SK-N-SH (cell line): ENCODE measurements around the gene KRT3. TPM values are rescaled to one million over a fixed set of nuclear protein-coding genes. Genes with fewer than 3 reads are reported as not detected.

Experiments used
- CTCF ChIA-PET: fragments of 300-600, 350-600 bp; formaldehyde crosslinking; extraction: SDS; loops from one replicate; lab custom pipeline; 2021; lab: Yijun Ruan, JAX
- POLR2A ChIA-PET: fragments of 350-600 bp; sonication (Branson Sonifier 250); formaldehyde crosslinking; extraction: SDS; loops from one replicate; lab custom pipeline; 2020; ENCODE audit warnings: antibody characterized with exemption, inconsistent platforms; lab: Yijun Ruan, JAX
- DNase-seq: peaks from one replicate; pipeline ENCODE4 v3.0.0; 2012
- H2AFZ ChIP-seq: fragments of 200-600 bp; sonication (generic); 2 replicates; pipeline ENCODE4 v1.8.1; 2016; ENCODE audit warnings: antibody characterized with exemption, mild to moderate bottlenecking, low read depth
- H3F3A ChIP-seq: fragments of 200-600 bp; sonication (generic); replicated peaks from 2 replicates; pipeline ENCODE3; 2016; ENCODE audit warnings: antibody characterized with exemption, mild to moderate bottlenecking; ENCODE audit not compliant: insufficient read depth
- H3K27ac ChIP-seq, 2 experiments: fragments of 200-500 bp in 1 of 2; fragments of 200-600 bp in 1 of 2; sonication (Bioruptor generic) in 1 of 2; sonication (generic), shearing (Covaris generic) in 1 of 2; 2 replicates each; pipeline versions ENCODE4 v1.5.1 to v1.6.1; 2014 to 2016; ENCODE audit warnings: low read depth in 2 of 2, inconsistent platforms in 1 of 2, low read length in 1 of 2, mild to moderate bottlenecking in 1 of 2, mixed read lengths in 1 of 2
- H3K27me3 ChIP-seq: fragments of 200-600 bp; sonication (generic), shearing (Covaris generic); 2 replicates; pipeline ENCODE4 v1.6.1; 2016; ENCODE audit warnings: mixed run types; ENCODE audit not compliant: insufficient read depth
- H3K36me3 ChIP-seq, 2 experiments: fragments of 200-500 bp in 1 of 2; fragments of 200-600 bp in 1 of 2; sonication (Bioruptor generic) in 1 of 2; sonication (generic) in 1 of 2; replicated peaks in 1 of 2; 2 replicates each; pipeline versions ENCODE3 to v1.5.1; 2014 to 2016; ENCODE audit warnings: low read length in 1 of 2, mild to moderate bottlenecking in 1 of 2; ENCODE audit not compliant: insufficient read depth in 2 of 2, control insufficient read depth in 1 of 2
- H3K4me1 ChIP-seq, 2 experiments: fragments of 200-500 bp in 1 of 2; fragments of 200-600 bp in 1 of 2; sonication (Bioruptor generic) in 1 of 2; sonication (generic), shearing (Covaris generic) in 1 of 2; 2 replicates each; pipeline versions ENCODE4 v1.5.1 to v1.6.1; 2014 to 2016; ENCODE audit warnings: low read depth in 1 of 2, low read length in 1 of 2, mixed run types in 1 of 2; ENCODE audit not compliant: insufficient read depth in 2 of 2, control insufficient read depth in 1 of 2
- H3K4me2 ChIP-seq: fragments of 200-600 bp; sonication (generic), shearing (Covaris generic); 2 replicates; pipeline ENCODE4 v1.6.1; 2017; ENCODE audit warnings: mixed run types
- H3K4me3 ChIP-seq, 2 experiments: fragments of 200-500 bp in 1 of 2; fragments of 200-600 bp in 1 of 2; sonication (Bioruptor generic) in 1 of 2; sonication (generic), shearing (Covaris generic) in 1 of 2; 2 replicates each; pipeline versions ENCODE4 v1.5.1 to v1.8.1; 2014 to 2016; ENCODE audit warnings: low read depth in 2 of 2, inconsistent platforms in 1 of 2, low read length in 1 of 2, mild to moderate bottlenecking in 1 of 2, mixed read lengths in 1 of 2, moderate library complexity in 1 of 2
- H3K79me2 ChIP-seq: fragments of 200-600 bp; sonication (generic); 2 replicates; pipeline ENCODE4 v1.8.1; 2017; ENCODE audit warnings: mild to moderate bottlenecking; ENCODE audit not compliant: insufficient read depth
- H3K9ac ChIP-seq: fragments of 200-600 bp; sonication (generic); 2 replicates; pipeline ENCODE4 v1.6.1; 2017; ENCODE audit warnings: mixed run types
- H3K9me2 ChIP-seq: fragments of 200-600 bp; sonication (generic); 2 replicates; pipeline ENCODE4 v1.6.1; 2017; ENCODE audit warnings: mixed run types
- H3K9me3 ChIP-seq: fragments of 200-600 bp; sonication (generic); 2 replicates; pipeline ENCODE4 v1.6.1; 2017; ENCODE audit warnings: mixed run types, mild to moderate bottlenecking, moderate library complexity
- H4K20me1 ChIP-seq: fragments of 200-600 bp; sonication (generic); 2 replicates; pipeline ENCODE4 v1.6.1; 2017; ENCODE audit warnings: mild to moderate bottlenecking, mixed run types; ENCODE audit not compliant: insufficient read depth
- GABPA ChIP-seq: IDR thresholded peaks from 2 replicates; pipeline ENCODE4 v1.4.0; 2012; ENCODE audit warnings: low read depth, mild to moderate bottlenecking
- MXI1 ChIP-seq: IDR thresholded peaks from 2 replicates; pipeline ENCODE4 v1.6.1; 2012; ENCODE audit warnings: mild to moderate bottlenecking, low read depth, low read length, improper control_type of control experiment
- NFIC ChIP-seq: IDR thresholded peaks from 2 replicates; pipeline ENCODE4 v1.4.0; 2012; ENCODE audit warnings: borderline replicate concordance
- RCOR1 ChIP-seq: fragments of 150-350 bp; IDR thresholded peaks from 2 replicates; pipeline ENCODE4 v1.6.1; 2017; ENCODE audit warnings: antibody characterized with exemption, low read length
- TAF1 ChIP-seq: IDR thresholded peaks from 2 replicates; pipeline ENCODE4 v1.6.1; 2012; ENCODE audit warnings: low read depth, mild to moderate bottlenecking, low read length, moderate library complexity, borderline replicate concordance
- WGBS: methylation state at CpG from one replicate; pipeline ENCODE4 v1.1.6; 2017; ENCODE audit warnings: low lambda C conversion rate; 5-methylcytosine and 5-hydroxymethylcytosine counted together
- polyA plus RNA-seq, 3 experiments: library from polyadenylated mRNA; depleted of rRNA; stranded (reverse); fragments of >200 nt; gene quantifications; 2 replicates each; pipeline ENCODE4 v1.2.3, GENCODE V29; 2012
- TF ChIP-seq, protein P1 (sequence below): IDR thresholded peaks from 2 replicates; pipeline ENCODE4 v1.4.0; 2012; ENCODE audit warnings: low read depth, borderline replicate concordance
- TF ChIP-seq, protein P2 (sequence below): fragments of 150-350 bp; IDR thresholded peaks from 2 replicates; pipeline ENCODE4 v1.6.1; 2016; ENCODE audit warnings: mild to moderate bottlenecking, low read depth, low read length
- TF ChIP-seq, protein P3 (sequence below): IDR thresholded peaks from 2 replicates; pipeline ENCODE4; 2012
- TF ChIP-seq, protein P4 (sequence below): IDR thresholded peaks from 2 replicates; pipeline ENCODE4 v1.6.1; 2012; ENCODE audit warnings: mild to moderate bottlenecking, low read depth, low read length, moderate library complexity

The KRT3 gene
- polyA plus RNA-seq, 1 of the 3 experiments (the other 2 are of a cell fraction) = not detected

DNA sequence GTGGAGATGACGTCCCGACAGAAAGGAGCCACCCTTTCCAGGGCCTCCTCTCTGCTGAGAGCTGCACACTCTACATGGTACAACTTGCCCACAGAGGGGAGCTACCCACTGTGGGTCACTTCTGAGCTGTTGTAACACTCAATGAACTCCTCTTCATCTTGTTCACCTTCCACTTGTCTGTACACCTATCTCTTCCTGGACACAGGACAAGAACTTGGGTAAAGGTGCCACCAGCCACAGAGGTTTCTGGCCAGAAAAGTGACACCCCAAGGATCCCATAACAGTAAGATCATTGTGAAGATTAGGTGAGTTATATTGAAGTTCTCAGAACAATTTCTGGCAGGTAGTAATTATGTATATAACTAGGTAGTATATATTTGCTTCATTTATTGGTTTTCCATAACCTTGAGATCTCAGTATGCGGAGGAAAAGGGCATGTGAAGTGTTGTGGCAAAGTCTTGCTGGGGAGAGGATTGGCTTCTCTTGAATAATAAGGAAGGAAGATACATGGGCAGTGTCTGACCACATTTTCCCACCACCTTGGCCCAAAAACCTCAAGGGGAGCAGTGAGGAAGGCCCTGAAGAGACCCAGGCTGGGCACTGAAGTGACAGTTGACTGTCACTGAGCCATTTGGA lies 53.0 kb downstream of the KRT3 start (continued):
- no peak for TF ChIP-seq TAF1
- TF ChIP-seq GABPA = no peak
- TF ChIP-seq RCOR1 = no peak
- TF ChIP-seq, protein P1, sequence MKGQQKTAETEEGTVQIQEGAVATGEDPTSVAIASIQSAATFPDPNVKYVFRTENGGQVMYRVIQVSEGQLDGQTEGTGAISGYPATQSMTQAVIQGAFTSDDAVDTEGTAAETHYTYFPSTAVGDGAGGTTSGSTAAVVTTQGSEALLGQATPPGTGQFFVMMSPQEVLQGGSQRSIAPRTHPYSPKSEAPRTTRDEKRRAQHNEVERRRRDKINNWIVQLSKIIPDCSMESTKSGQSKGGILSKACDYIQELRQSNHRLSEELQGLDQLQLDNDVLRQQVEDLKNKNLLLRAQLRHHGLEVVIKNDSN = no peak
- TF ChIP-seq, all 33 proteins: peak for 0

DNA sequence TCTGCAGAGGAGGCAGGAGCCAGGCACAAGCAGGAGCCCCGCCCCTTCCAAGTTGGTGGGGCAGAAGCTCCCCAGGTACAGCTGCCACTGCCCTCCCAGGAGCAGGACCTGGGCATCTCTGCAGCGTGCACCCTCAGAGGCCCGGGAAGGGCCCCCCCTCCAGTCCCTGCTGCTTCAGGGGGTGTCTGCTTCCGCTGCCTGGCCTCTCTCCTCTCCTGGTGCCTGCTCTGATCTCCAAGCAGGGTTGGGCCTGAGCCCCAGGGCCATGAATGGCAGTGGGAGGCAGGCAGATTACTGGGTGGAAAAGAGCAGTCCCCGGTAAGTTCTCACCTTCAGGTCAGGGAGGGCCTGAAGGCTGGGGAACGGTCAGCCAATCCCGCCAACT lies 53.7 kb downstream of the KRT3 start:
- Histone ChIP-seq H4K20me1 (no peaks in the 10 kb centered on the region), H3K36me3 (no peaks in the 10 kb centered on the region), H3K79me2 (no peaks in the 10 kb centered on the region), H3F3A (no peaks in the 10 kb centered on the region), H3K4me3 (no peak overlapping the region), H3K4me1 (no peaks in the 10 kb centered on the region)
- WGBS = 12% methylated on average over 5 of the region's 7 CpGs
- DNase-seq = no peak
- TF ChIP-seq, protein P2, sequence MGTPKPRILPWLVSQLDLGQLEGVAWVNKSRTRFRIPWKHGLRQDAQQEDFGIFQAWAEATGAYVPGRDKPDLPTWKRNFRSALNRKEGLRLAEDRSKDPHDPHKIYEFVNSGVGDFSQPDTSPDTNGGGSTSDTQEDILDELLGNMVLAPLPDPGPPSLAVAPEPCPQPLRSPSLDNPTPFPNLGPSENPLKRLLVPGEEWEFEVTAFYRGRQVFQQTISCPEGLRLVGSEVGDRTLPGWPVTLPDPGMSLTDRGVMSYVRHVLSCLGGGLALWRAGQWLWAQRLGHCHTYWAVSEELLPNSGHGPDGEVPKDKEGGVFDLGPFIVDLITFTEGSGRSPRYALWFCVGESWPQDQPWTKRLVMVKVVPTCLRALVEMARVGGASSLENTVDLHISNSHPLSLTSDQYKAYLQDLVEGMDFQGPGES = no peak
- TF ChIP-seq MXI1 = no peak
- no peak for TF ChIP-seq NFIC
- TF ChIP-seq, all 33 proteins: peak for 0
- ChIA-PET POLR2A (no interaction called here), CTCF (no interaction called here)
- H2AFZ ChIP-seq = no peak overlapping the region
- no peaks in the 10 kb centered on the region for H3K9me2 ChIP-seq
- H3K4me2 ChIP-seq = no peak overlapping the region
- no peak overlapping the region for H3K9ac ChIP-seq
- H3K9me3 ChIP-seq = no peaks in the 10 kb centered on the region
- H3K27ac ChIP-seq = no peak overlapping the region
- H3K27me3 ChIP-seq = peaks cover 6% of the 10 kb centered on the region; the same call in 1 of the 2 replicates

DNA sequence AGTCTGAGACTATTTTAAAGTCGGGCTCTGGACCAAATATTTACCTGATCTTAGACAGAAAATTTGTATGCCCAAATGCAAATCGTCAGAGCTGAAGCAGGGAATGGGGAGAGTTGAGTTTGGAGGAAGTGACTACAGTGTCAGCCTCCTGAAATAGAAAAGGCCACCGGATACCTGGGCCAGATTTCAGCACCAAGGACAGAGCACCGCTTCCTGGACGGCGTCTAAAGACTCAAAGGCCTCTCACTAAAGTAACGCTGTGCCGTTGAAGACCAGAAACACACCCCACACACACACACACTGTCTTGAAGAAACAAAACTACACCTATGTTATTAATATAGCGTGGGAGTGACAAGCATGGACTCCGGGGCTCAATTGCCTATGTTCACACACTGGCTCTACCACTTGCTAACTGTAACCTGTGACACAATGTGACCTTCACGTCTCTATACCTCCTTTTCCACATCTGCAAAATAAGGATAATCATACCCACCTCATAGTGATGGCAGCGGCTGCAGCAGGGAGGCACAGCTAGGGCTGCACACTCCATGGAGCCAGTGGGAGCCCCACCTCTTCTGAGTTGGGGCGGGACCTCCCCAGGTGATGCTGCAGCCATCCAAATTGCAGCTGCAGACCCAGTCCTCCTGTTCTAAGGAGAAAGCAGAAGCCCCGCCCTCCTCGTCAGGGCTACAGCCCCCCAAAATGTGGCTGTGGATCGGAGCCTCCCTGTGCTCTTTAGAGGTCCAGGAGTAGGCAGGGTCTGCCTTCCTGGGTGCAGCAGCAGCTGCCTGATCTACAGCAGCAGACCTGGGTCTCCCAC lies 54.3 kb downstream of the KRT3 start:
- H3K9me3 ChIP-seq = no peaks in the 10 kb centered on the region
- H3K9ac ChIP-seq = no peak overlapping the region
- no peak overlapping the region for H3K4me3 ChIP-seq
- H2AFZ ChIP-seq = no peak overlapping the region
- no peaks in the 10 kb centered on the region for H3K9me2 ChIP-seq
- H3F3A ChIP-seq = no peaks in the 10 kb centered on the region
- TF ChIP-seq, protein P3, sequence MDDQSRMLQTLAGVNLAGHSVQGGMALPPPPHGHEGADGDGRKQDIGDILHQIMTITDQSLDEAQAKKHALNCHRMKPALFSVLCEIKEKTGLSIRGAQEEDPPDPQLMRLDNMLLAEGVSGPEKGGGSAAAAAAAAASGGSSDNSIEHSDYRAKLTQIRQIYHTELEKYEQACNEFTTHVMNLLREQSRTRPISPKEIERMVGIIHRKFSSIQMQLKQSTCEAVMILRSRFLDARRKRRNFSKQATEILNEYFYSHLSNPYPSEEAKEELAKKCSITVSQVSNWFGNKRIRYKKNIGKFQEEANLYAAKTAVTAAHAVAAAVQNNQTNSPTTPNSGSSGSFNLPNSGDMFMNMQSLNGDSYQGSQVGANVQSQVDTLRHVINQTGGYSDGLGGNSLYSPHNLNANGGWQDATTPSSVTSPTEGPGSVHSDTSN = no peak
- TF ChIP-seq, protein P4, sequence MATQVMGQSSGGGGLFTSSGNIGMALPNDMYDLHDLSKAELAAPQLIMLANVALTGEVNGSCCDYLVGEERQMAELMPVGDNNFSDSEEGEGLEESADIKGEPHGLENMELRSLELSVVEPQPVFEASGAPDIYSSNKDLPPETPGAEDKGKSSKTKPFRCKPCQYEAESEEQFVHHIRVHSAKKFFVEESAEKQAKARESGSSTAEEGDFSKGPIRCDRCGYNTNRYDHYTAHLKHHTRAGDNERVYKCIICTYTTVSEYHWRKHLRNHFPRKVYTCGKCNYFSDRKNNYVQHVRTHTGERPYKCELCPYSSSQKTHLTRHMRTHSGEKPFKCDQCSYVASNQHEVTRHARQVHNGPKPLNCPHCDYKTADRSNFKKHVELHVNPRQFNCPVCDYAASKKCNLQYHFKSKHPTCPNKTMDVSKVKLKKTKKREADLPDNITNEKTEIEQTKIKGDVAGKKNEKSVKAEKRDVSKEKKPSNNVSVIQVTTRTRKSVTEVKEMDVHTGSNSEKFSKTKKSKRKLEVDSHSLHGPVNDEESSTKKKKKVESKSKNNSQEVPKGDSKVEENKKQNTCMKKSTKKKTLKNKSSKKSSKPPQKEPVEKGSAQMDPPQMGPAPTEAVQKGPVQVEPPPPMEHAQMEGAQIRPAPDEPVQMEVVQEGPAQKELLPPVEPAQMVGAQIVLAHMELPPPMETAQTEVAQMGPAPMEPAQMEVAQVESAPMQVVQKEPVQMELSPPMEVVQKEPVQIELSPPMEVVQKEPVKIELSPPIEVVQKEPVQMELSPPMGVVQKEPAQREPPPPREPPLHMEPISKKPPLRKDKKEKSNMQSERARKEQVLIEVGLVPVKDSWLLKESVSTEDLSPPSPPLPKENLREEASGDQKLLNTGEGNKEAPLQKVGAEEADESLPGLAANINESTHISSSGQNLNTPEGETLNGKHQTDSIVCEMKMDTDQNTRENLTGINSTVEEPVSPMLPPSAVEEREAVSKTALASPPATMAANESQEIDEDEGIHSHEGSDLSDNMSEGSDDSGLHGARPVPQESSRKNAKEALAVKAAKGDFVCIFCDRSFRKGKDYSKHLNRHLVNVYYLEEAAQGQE = peak; percentile 97
- TF ChIP-seq, all 33 proteins: peak for 1
- ChIA-PET CTCF (interaction anchor here (1.4 kb wide), 1 partner anchor 350 kb away, joined by 3 read pairs; no protein-coding TSS in a partner anchor), POLR2A (no interaction called here)
- 32% methylated on average over 13 of the region's 16 CpGs for WGBS
- no peak overlapping the region for H3K4me2 ChIP-seq
- no peaks in the 10 kb centered on the region for H3K4me1 ChIP-seq
- DNase-seq = no peak
- H4K20me1 ChIP-seq = no peaks in the 10 kb centered on the region
- H3K36me3 ChIP-seq = no peaks in the 10 kb centered on the region
- H3K27ac ChIP-seq = no peak overlapping the region
- peaks cover 5% of the 10 kb centered on the region; the same call in 1 of the 2 replicates for H3K27me3 ChIP-seq
- no peaks in the 10 kb centered on the region for H3K79me2 ChIP-seq
